GM19043 (cell line): ENCODE data around the gene COPS7B.

ENCODE experiments used
- ATAC-seq: cut with Tn5 transposase; IDR thresholded peaks from one replicate; pipeline ENCODE4 v1.9.1; 2021; ENCODE audit warnings: low read depth; ENCODE audit not compliant: unreplicated experiment

COPS7B gene

DNA sequence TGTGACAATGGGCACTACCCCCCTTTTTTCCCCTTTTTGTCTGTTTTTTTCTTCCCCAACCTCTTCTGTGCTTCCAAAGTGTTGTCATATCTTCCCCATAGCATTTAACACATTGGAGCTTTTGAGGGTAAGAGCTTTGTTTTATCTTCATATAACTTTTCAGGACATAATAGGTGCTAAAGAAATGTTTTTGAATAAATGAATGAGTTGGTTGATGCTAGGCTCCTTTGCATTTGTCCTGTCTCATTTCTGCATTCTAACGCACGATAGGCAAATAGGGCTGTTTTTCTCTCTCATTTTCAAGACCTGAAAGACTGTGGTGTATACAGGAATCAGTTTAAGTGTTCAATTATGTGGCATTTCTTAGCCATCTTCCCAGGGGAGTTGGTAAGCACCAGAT, 832 bp upstream of the COPS7B start:
- ATAC-seq: no peak

GRCh38 chr2:231785822-231786176, 446 bp upstream of the COPS7B start:
- no peak for ATAC-seq

- ATAC-seq: no peak
These were observed 660 bp downstream of the COPS7B start for GRCh38 chr2:231786917-231787292.

- ATAC-seq: no peak
These were observed 4.9 kb downstream of the COPS7B start for GRCh38 chr2:231791107-231791506.

DNA sequence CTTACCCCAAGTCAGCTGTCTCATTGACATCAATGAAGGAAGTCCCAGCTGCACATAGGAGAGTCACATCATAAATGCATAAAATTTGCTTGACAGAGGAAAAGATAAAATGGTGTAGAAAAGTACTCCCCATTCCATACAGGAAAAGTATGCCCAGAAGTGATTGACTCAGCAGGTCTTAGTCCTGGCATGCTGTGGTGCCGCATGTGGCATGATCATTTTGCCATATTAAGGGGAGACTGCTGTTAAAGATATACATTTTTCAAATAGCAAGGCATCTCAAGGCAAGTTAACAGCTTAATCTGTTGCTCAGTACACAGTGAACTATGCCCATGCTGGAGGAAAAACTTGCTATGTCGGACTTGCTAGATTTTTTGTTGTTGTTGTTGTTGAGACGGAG, 8.1 kb downstream of the COPS7B start:
- no peak for ATAC-seq

GRCh38 chr2:231795525-231796327, 9.5 kb downstream of the COPS7B start:
- no peak for ATAC-seq

DNA sequence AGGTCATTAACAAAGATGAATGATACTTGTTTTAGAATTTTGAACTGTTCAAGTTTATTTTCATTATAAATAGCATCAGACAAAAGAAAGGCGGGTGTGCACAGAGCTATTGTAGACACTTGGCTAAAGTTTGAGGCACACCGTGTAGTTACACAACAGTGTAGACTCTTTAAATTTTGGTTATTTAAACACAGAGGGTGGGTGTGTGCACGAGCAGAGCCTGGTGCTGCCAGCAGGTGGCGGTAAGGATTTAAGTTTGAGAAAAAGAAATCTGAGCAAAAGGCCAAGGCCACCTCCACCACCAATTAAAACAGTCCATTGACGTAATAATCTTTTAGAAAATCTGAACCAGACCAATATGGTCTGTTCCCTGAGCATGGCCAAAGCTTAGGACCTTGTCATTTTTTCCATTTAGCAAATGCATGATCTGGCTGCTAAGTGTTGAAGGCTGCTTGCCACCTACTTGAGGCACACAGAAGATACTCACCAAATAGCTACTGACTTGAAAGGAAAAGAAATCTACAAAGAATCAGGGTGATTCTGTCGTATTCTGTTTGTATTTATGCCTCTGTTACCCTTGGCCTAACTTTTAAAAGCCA, 14.3 kb downstream of the COPS7B start:
- ATAC-seq: no peak

GRCh38 chr2:231803501-231804138, 17.4 kb downstream of the COPS7B start:
- ATAC-seq: no peak

DNA sequence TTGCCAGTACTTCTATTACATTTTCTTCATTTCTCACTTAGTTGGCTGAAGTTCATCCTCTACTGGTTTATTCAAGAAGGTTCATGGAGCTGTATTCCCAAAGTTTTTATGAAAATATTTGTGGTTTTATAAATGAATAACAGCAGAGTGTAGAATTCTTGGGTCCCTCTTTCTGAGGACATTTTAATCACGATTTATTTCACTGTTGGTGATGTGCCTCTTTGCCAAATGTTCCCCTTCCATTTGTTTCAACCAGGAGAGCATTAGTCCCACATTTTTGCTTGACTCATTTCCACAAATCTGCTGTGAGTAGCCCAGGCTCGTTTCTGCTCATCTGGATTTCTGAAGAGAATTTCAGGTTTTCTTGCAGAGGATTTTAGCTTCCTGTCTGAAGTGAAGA, 20.8 kb downstream of the COPS7B start:
- no peak for ATAC-seq

- no peak for ATAC-seq
These were observed 24.7 kb downstream of the COPS7B start for GRCh38 chr2:231810905-231811304.

DNA sequence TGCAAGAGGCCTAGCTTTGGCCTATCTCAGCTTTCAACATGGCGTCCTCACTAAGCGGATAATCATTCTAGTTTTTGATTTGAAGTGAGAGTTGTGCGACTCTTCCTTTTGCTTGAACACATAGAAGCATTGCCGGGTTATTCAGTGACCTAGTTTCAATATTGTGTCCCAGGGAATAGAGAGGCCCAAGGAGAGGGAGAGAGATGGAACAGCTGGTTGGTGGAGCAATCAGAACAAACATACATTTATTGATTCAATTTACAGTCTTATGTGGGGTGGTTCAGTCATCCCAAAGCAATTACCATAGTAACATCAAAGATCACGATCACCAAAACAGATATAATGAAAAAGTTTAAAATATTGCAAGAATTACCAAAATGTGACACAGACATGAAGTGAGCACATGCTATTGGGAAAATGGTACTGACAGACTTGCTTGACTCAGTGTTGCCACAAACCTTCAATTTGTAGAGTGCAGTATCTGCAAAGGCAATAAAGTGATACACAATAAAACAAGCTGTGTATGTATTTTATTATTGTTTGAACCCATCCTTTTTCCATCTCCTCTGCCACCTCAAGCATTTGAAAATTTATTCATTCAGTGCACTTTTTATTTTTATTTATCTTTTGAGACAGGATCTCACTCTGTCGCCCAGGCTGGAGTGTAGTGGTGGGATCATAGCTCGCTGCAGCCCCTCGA, 30.2 kb downstream of the COPS7B start:
- no peak for ATAC-seq

DNA sequence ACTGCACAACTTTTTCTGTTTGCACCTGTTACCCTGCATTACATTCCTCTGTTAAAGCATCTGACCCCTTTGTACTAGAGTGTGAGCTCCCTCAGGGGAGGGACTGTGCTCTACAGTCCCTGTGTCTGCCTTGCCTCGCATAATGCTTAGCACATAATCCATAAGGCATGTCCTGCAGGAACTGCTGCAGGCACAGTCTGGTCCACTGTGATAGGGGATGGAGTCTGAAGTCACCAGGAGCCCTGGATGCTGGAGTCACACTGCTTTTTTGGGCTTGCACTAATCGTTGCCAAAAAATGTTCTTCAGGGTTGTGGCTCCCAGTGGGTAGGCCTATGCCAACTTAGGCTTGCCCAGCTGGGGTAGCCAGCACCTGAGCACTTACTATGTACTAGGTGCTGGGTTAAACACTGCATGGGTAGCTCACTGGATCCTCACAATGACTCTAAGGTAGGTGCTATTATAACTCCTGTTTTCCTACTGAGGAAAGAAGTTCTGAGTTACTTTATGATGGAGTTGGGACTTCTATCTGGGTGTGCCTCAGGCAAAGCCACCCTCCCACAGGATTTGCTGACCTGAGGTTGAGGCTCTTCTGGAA, 33.3 kb downstream of the COPS7B start:
- ATAC-seq: no peak

DNA sequence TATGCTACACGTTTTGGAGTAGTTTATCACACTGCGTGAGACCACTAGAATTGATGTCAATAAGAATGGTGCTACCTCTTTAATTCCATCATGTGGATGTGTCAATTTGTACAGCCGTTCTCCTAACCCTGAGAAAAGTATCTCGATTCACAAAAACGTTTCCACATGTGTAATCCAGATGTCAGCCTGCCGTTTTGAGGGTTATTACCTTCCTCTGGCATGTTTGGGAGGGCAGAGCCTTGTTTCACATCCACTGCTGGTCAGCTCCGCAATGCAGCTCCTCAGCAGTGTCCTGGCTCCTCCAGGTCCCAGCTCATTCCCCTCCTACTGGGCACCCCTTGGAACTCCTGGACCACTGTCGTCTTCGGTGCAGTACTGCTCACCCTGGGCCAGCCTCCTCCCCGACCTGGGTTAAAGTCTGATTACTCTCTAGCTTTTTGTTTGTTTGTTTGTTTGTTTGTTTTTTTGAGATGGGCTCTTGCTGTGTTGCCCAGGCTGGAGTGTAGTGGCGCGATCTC, 34.6 kb downstream of the COPS7B start:
- ATAC-seq: no peak

GRCh38 chr2:231821908-231822307, 35.7 kb downstream of the COPS7B start:
- no peak for ATAC-seq

DNA sequence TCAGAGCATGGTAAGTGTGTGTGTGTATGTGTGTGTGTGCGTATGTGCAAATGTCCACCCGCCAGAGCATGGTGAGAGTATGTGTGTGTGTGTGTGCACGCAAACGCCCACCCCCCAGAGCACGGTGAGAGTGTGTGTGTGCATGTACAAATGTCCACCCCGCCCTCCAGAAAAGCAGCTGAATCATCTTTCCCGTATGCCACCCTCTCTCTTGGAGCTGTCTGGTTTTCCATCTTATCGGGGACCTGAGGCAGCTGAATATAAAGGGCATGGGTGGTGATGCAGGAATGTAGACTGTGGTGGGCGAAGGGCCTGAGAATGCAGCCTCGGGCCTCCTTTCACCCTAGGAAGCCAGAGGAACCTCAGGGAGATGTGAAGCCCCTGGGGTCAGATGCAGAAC, 66.9 kb downstream of the COPS7B start:
- no peak for ATAC-seq

DNA sequence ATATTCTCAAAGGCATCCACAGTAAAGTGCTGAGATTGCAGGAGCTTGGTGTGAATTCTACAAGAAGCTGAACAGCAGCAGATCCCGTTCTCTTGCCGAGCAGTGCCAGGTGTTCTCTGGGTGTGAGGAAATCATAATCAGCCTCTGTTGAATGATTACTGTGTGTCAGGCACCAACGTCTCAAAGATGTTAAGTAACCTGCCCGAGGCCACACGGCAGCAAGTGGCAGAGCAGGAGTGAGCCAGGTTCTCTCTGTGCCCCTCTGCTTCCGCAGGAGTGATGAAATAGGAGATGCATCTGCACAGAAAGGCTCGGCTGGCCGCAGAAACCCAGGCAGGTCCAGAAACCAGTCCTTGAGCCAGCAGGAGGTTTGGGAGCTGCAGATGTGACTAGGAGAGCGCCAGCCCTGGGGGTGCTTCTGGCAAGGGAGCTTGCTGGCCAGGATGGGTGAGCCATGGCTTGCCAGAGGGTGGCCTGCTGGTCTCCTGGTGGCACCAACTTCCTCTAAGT, 68.4 kb downstream of the COPS7B start:
- no peak for ATAC-seq

- no peak for ATAC-seq
These were observed 70.7 kb downstream of the COPS7B start for GRCh38 chr2:231856959-231857358.
